Neural progenitor cell (in vitro differentiated cells): Measurements from ENCODE around the gene CBFA2T3. TPM values are rescaled to one million over a fixed set of nuclear protein-coding genes. Genes with fewer than 3 reads are reported as not detected.
A peak's percentile ranks its signal among the peaks of the same experiment; 100 is the strongest.

Experiments
- DNase-seq: peaks from one replicate; pipeline ENCODE4 v3.0.0-alpha.2; 2016; ENCODE audit warnings: low spot score
- H2AFZ ChIP-seq: fragments of 200-600 bp; sonication (generic); replicated peaks from 2 replicates; pipeline ENCODE4 v1.6.1; 2016; ENCODE audit warnings: antibody characterized with exemption
- H3F3A ChIP-seq: fragments of 200-600 bp; sonication (generic); 2 replicates; pipeline ENCODE4 v1.6.1; 2016; ENCODE audit warnings: antibody characterized with exemption, low read depth
- H3K27ac ChIP-seq: fragments of 200-600 bp; sonication (generic); 2 replicates; pipeline ENCODE4 v1.5.1; 2016; ENCODE audit warnings: mild to moderate bottlenecking
- H3K27me3 ChIP-seq: fragments of 200-600 bp; sonication (generic); 2 replicates; pipeline ENCODE4 v1.6.1; 2016; ENCODE audit warnings: mild to moderate bottlenecking, moderate library complexity
- H3K36me3 ChIP-seq: fragments of 200-600 bp; sonication (generic); 2 replicates; pipeline ENCODE4 v1.5.1; 2016
- H3K4me1 ChIP-seq: fragments of 200-600 bp; sonication (generic); 2 replicates; pipeline ENCODE4 v1.6.1; 2016; ENCODE audit warnings: mixed run types
- H3K4me2 ChIP-seq: fragments of 200-600 bp; sonication (generic); 2 replicates; pipeline ENCODE4 v1.6.1; 2016
- H3K4me3 ChIP-seq: fragments of 200-600 bp; sonication (generic); 2 replicates; pipeline ENCODE4 v1.5.1; 2016
- H3K79me2 ChIP-seq: fragments of 200-600 bp; sonication (generic); 2 replicates; pipeline ENCODE4 v1.6.1; 2016; ENCODE audit warnings: low read depth
- H3K9ac ChIP-seq: fragments of 200-600 bp; sonication (generic); 2 replicates; pipeline ENCODE4 v1.6.1; 2016
- H3K9me3 ChIP-seq: fragments of 200-600 bp; sonication (generic); 2 replicates; pipeline ENCODE4 v1.5.1; 2016; ENCODE audit warnings: low read depth
- H4K20me1 ChIP-seq: fragments of 200-600 bp; sonication (generic); 2 replicates; pipeline ENCODE4 v1.6.1; 2016; ENCODE audit warnings: low read depth
- H3K27ac Mint-ChIP-seq: 3 replicates; pipeline ENCODE4 v1.8.0; 2021; ENCODE audit warnings: mixed read lengths
- H3K27me3 Mint-ChIP-seq: 2 replicates; pipeline ENCODE4 v1.8.0; 2022; ENCODE audit warnings: low read depth, mild to moderate bottlenecking, inconsistent platforms, moderate library complexity, mixed read lengths; ENCODE audit not compliant: insufficient read depth
- H3K36me3 Mint-ChIP-seq: 3 replicates; pipeline ENCODE4 v1.8.0; 2021; ENCODE audit warnings: mixed read lengths
- H3K4me1 Mint-ChIP-seq: 3 replicates; pipeline ENCODE4 v1.8.0; 2021; ENCODE audit warnings: mixed read lengths
- H3K4me3 Mint-ChIP-seq: 3 replicates; pipeline ENCODE4 v1.8.0; 2021; ENCODE audit warnings: mild to moderate bottlenecking, moderate library complexity, mixed read lengths
- H3K9me3 Mint-ChIP-seq: 3 replicates; pipeline ENCODE4 v1.8.0; 2020; ENCODE audit warnings: mixed read lengths
- EZH2 ChIP-seq: fragments of 200-600 bp; sonication (generic); IDR thresholded peaks from 2 replicates; pipeline ENCODE4 v1.6.1; 2017; ENCODE audit warnings: antibody characterized with exemption, mild to moderate bottlenecking, moderate library complexity
- EZH2phosphoT487 ChIP-seq: fragments of 200-600 bp; sonication (generic); IDR thresholded peaks from 2 replicates; pipeline ENCODE4 v1.6.1; 2017; ENCODE audit warnings: antibody characterized with exemption
- total RNA-seq: library from RNA; depleted of rRNA; stranded (reverse); fragments of >200 nt; gene quantifications from 2 replicates; pipeline ENCODE4 v1.2.3, GENCODE V29; 2015; ENCODE audit warnings: low replicate concordance
- TF ChIP-seq, protein P1 (sequence below): fragments of 200-600 bp; sonication (generic); IDR thresholded peaks from 2 replicates; pipeline ENCODE4 v1.5.1; 2017; ENCODE audit warnings: antibody characterized with exemption, mild to moderate bottlenecking

The CBFA2T3 gene
- total RNA-seq, 1 donor from 2014 or later: 0.22 TPM

DNA sequence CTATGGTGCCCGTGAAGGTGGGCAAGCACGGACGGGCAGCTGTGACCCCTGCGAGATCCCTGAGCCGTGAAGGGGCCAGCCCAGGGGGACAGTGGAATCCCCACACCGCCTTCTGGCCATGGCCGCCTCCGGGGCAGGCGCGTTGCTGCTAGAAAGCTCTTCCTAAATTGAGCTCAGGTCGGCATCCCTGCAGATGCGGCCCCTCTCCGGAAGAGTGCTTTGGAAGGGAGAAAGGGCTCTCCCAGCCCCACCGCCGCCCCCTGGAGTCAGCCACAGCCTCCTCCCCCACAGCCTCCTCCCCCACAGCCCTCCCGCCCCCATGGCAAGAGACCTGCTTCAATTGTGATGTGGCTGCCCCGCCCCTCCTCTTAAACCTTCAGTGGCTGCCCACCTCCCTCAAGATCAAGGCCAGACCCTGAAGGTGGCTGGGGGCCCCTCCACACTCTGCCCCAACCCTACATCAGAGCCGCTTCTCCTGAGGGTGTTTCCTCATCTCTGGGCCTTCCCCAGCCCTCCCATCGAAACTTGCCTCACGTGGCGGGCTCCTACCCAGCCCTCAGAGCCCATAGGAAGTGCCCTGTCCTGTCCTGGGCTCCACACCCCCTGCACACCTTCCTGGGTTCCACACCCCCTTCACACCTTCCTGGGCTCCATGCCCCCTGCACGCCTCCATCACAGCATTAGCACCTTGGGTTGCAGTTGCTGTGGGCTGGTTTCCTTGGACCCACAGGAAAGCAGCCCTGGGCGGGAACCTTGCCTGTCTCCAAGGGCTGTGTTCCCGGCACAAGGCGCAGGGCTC is 5.5 kb upstream of the CBFA2T3 start:
- TF ChIP-seq, protein P1, sequence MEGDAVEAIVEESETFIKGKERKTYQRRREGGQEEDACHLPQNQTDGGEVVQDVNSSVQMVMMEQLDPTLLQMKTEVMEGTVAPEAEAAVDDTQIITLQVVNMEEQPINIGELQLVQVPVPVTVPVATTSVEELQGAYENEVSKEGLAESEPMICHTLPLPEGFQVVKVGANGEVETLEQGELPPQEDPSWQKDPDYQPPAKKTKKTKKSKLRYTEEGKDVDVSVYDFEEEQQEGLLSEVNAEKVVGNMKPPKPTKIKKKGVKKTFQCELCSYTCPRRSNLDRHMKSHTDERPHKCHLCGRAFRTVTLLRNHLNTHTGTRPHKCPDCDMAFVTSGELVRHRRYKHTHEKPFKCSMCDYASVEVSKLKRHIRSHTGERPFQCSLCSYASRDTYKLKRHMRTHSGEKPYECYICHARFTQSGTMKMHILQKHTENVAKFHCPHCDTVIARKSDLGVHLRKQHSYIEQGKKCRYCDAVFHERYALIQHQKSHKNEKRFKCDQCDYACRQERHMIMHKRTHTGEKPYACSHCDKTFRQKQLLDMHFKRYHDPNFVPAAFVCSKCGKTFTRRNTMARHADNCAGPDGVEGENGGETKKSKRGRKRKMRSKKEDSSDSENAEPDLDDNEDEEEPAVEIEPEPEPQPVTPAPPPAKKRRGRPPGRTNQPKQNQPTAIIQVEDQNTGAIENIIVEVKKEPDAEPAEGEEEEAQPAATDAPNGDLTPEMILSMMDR: no peak
- no peak for TF ChIP-seq EZH2
- TF ChIP-seq EZH2phosphoT487: no peak
- H4K20me1 ChIP-seq: no peaks in the 10 kb centered on the region
- no peak overlapping the region for H3K4me2 ChIP-seq
- no peaks in the 10 kb centered on the region for H3K79me2 ChIP-seq
- H3K4me3 Mint-ChIP-seq: no peak overlapping the region
- no peaks in the 10 kb centered on the region for H3K4me1 ChIP-seq
- no peaks in the 10 kb centered on the region for H3K27me3 ChIP-seq
- DNase-seq: no peak
- no peak overlapping the region for H3K9ac ChIP-seq
- no peaks in the 10 kb centered on the region for H3K36me3 ChIP-seq
- H3K9me3 ChIP-seq: no peaks in the 10 kb centered on the region
- no peaks in the 10 kb centered on the region for H3K9me3 Mint-ChIP-seq
- H3K4me1 Mint-ChIP-seq: peaks cover 4% of the 10 kb centered on the region
- no peak overlapping the region for H2AFZ ChIP-seq
- no peak overlapping the region for H3K27ac ChIP-seq
- peaks cover 3% of the 10 kb centered on the region for H3F3A ChIP-seq
- peak overlapping the region; percentile 21 for H3K27ac Mint-ChIP-seq
- H3K4me3 ChIP-seq: no peak overlapping the region
- H3K36me3 Mint-ChIP-seq: no peaks in the 10 kb centered on the region
- peaks cover 2% of the 10 kb centered on the region for H3K27me3 Mint-ChIP-seq

DNA sequence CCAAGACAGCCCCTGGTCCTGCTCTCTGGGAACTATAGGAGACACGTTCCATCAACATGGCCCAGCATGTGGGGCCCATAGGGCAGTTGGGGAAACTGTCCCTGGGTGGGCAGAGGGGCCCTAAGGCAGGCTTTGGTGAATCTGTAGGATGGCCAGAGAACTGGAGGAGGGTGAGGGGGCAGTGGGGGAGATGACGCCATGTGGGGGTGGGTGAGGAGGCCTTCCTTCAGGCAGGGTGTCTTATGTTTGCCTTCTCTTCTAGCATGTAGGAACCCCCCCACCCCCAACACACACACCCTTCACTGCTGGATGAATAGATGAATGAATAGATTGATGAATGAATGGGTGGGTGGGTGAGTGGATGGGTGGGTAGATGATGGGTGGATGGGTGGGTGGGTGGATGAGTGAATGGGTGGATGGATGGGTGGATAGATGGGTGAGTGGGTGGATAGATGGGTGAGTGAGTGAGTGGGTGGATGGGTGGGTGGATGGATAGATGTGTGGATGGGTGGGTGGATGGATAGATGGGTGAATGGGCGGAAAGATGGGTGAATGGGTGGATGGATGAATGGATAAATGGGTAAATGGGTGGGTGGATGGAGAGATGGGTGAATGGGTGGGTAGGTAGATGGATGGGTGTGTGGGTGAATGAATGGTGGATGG is 2.5 kb upstream of the CBFA2T3 start:
- Histone ChIP-seq H2AFZ (no peak overlapping the region), H3K9me3 (no peaks in the 10 kb centered on the region)
- H3K36me3 Mint-ChIP-seq: no peaks in the 10 kb centered on the region

DNA sequence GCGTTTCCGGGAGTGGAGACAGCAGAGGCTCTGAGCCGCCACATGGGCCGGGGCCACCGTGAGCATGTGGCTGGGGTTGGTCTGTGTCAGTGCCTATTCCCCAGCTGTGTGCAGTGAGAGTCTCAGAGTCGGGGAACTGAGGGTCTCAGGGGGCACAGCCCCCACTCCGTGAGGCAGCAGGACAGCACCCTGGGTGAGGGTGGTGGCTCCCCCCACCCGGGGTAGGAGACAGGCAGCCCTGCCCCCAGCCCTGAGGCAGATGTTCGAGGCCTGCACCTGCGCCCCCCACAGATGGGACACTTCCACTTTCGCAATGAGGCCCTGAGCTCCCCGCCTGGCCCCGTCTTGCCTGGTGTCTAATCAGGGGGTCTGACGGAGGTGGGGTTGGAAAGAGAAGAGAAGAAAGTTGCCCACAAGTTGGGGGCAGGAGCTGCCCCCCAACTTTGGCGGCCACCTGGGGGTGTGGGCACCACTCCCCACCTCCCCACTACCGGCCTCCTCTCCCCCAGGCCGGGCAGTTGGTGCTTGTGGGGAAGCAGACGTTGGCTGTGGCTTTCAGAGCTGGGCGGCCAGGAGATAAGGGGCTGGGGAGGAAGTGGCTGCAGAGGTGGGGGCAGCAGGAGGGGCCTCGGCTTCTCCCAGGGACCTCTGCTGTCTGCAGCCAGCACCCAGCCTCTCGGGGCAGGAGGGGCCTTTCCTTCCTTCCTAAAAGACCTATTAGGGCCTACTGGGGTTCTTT is 1.8 kb upstream of the CBFA2T3 start:
- H3K9me3 ChIP-seq: no peaks in the 10 kb centered on the region
- no peak overlapping the region for H2AFZ ChIP-seq
- no peaks in the 10 kb centered on the region for H3F3A ChIP-seq
- no peaks in the 10 kb centered on the region for H3K4me1 ChIP-seq
- no peaks in the 10 kb centered on the region for H3K79me2 ChIP-seq
- TF ChIP-seq EZH2: no peak
- no peak for TF ChIP-seq EZH2phosphoT487
- TF ChIP-seq, protein P1: no peak
- no peak overlapping the region for H3K4me3 ChIP-seq
- no peak overlapping the region for H3K27ac Mint-ChIP-seq
- no peaks in the 10 kb centered on the region for H3K36me3 Mint-ChIP-seq
- no peaks in the 10 kb centered on the region for H3K36me3 ChIP-seq
- H3K4me2 ChIP-seq: no peak overlapping the region
- no peaks in the 10 kb centered on the region for H3K27me3 ChIP-seq
- peaks cover 4% of the 10 kb centered on the region for H3K27me3 Mint-ChIP-seq
- H3K9me3 Mint-ChIP-seq: no peaks in the 10 kb centered on the region
- H3K27ac ChIP-seq: no peak overlapping the region
- H3K4me3 Mint-ChIP-seq: no peak overlapping the region
- no peak overlapping the region for H3K9ac ChIP-seq
- H3K4me1 Mint-ChIP-seq: peaks cover 8% of the 10 kb centered on the region
- no peak for DNase-seq
- no peaks in the 10 kb centered on the region for H4K20me1 ChIP-seq

More for the DNA sequence above, 2.5 kb upstream of the CBFA2T3 start:
- H3K4me3 Mint-ChIP-seq: no peak overlapping the region
- H3K27me3 Mint-ChIP-seq: peaks cover 4% of the 10 kb centered on the region
- TF ChIP-seq EZH2 (no peak), EZH2phosphoT487 (no peak)
- TF ChIP-seq, protein P1: no peak
- Histone ChIP-seq H3F3A (no peaks in the 10 kb centered on the region), H3K4me1 (no peaks in the 10 kb centered on the region), H3K4me2 (no peak overlapping the region), H4K20me1 (no peaks in the 10 kb centered on the region), H3K27ac (no peak overlapping the region), H3K79me2 (no peaks in the 10 kb centered on the region), H3K27me3 (no peaks in the 10 kb centered on the region), H3K4me3 (no peak overlapping the region), H3K9ac (no peak overlapping the region), H3K36me3 (no peaks in the 10 kb centered on the region)
- no peak for DNase-seq
- peaks cover 5% of the 10 kb centered on the region for H3K4me1 Mint-ChIP-seq
- H3K9me3 Mint-ChIP-seq: no peaks in the 10 kb centered on the region
- no peak overlapping the region for H3K27ac Mint-ChIP-seq
